GM23338 (cell line): ENCODE data around the gene PABPN1. TPM values are rescaled to one million over a fixed set of nuclear protein-coding genes. Genes with fewer than 3 reads are reported as not detected.

Experiments used
- ATAC-seq: fragments of 200-7000 bp; cut with Tn5 transposase; 3 replicates; pipeline ENCODE4 v1.9.1; 2020
- DNase-seq: peaks from one replicate; pipeline ENCODE4 v3.0.0-alpha.2; 2015; ENCODE audit warnings: low spot score
- H2AFZ ChIP-seq: fragments of 200-600 bp; sonication (generic); 2 replicates; pipeline ENCODE4 v1.8.0; 2016; ENCODE audit warnings: antibody characterized with exemption, mild to moderate bottlenecking, moderate library complexity
- H3F3A ChIP-seq: fragments of 200-600 bp; sonication (generic); replicated peaks from 2 replicates; pipeline ENCODE4 v1.8.0; 2017; ENCODE audit warnings: antibody characterized with exemption, mixed run types, low read depth
- H3K27ac ChIP-seq: fragments of 200-600 bp; sonication (generic); 2 replicates; pipeline ENCODE4 v1.6.1; 2016; ENCODE audit warnings: low read depth
- H3K27me3 ChIP-seq: fragments of 200-600 bp; sonication (generic); 2 replicates; pipeline ENCODE4 v1.8.0; 2016; ENCODE audit warnings: mild to moderate bottlenecking, mixed run types, moderate library complexity; ENCODE audit not compliant: insufficient read depth
- H3K36me3 ChIP-seq: fragments of 200-600 bp; sonication (generic); 2 replicates; pipeline ENCODE4 v1.8.0; 2016; ENCODE audit warnings: mild to moderate bottlenecking; ENCODE audit not compliant: insufficient read depth
- H3K4me1 ChIP-seq: fragments of 200-600 bp; sonication (generic); 2 replicates; pipeline ENCODE4 v1.8.0; 2016; ENCODE audit warnings: mild to moderate bottlenecking, moderate library complexity; ENCODE audit not compliant: insufficient read depth
- H3K4me2 ChIP-seq: fragments of 200-600 bp; sonication (generic); 2 replicates; pipeline ENCODE4 v1.7.1; 2017; ENCODE audit warnings: mixed run types
- H3K4me3 ChIP-seq: fragments of 200-600 bp; sonication (generic); 2 replicates; pipeline ENCODE4 v1.6.1; 2016; ENCODE audit warnings: mixed run types
- H3K79me2 ChIP-seq: fragments of 200-600 bp; sonication (generic); replicated peaks from 2 replicates; pipeline ENCODE4 v1.8.0; 2017; ENCODE audit warnings: mild to moderate bottlenecking; ENCODE audit not compliant: insufficient read depth
- H3K9me2 ChIP-seq: fragments of 200-600 bp; sonication (generic); 2 replicates; pipeline ENCODE4 v1.8.0; 2017; ENCODE audit not compliant: insufficient read depth
- H4K20me1 ChIP-seq: fragments of 200-600 bp; sonication (generic); replicated peaks from 2 replicates; pipeline ENCODE4 v1.8.0; 2017; ENCODE audit warnings: mild to moderate bottlenecking; ENCODE audit not compliant: insufficient read depth
- H3K27ac Mint-ChIP-seq: 2 replicates; pipeline ENCODE4 v1.8.0; 2020; ENCODE audit warnings: inconsistent platforms, mild to moderate bottlenecking, moderate library complexity, mixed read lengths
- H3K27me3 Mint-ChIP-seq: 3 replicates; pipeline ENCODE4 v1.8.0; 2022; ENCODE audit warnings: low read depth, mild to moderate bottlenecking, moderate library complexity, mixed read lengths, inconsistent platforms; ENCODE audit not compliant: insufficient read depth, poor library complexity
- H3K36me3 Mint-ChIP-seq: 3 replicates; pipeline ENCODE4 v1.8.0; 2021; ENCODE audit warnings: low read depth, mild to moderate bottlenecking, inconsistent platforms, moderate library complexity, mixed read lengths
- H3K4me1 Mint-ChIP-seq: 3 replicates; pipeline ENCODE4 v1.8.0; 2020; ENCODE audit warnings: mild to moderate bottlenecking, inconsistent platforms, mixed read lengths
- H3K4me3 Mint-ChIP-seq: 3 replicates; pipeline ENCODE4 v1.8.0; 2021; ENCODE audit warnings: moderate library complexity, mild to moderate bottlenecking, inconsistent platforms, mixed read lengths
- H3K9me3 Mint-ChIP-seq: 3 replicates; pipeline ENCODE4 v1.8.0; 2020; ENCODE audit warnings: moderate library complexity, mild to moderate bottlenecking, inconsistent platforms, mixed read lengths
- CREB1 ChIP-seq: fragments of 250-450 bp; sonication (Bioruptor Pico); IDR thresholded peaks from 2 replicates; pipeline ENCODE4 v1.5.0; 2020; ENCODE audit warnings: low read depth, mild to moderate bottlenecking, moderate library complexity
- EZH2phosphoT487 ChIP-seq: fragments of 200-600 bp; sonication (generic); IDR thresholded peaks from one replicate; pipeline ENCODE4 v1.8.1; 2018; ENCODE audit warnings: antibody characterized with exemption; ENCODE audit not compliant: unreplicated experiment
- NANOG ChIP-seq: IDR thresholded peaks from 2 replicates; pipeline ENCODE4 v1.6.1; 2016; ENCODE audit warnings: antibody characterized with exemption, borderline replicate concordance
- POLR2AphosphoS5 ChIP-seq: IDR thresholded peaks from 2 replicates; pipeline ENCODE4 v1.6.1; 2016; ENCODE audit warnings: antibody characterized with exemption, low read depth
- STAT1 ChIP-seq: IDR thresholded peaks from one replicate; pipeline ENCODE4 v1.6.1; 2016; ENCODE audit warnings: antibody characterized with exemption; ENCODE audit not compliant: unreplicated experiment
- ZNF331 ChIP-seq: fragments of 250-450 bp; sonication (Bioruptor Pico); IDR thresholded peaks from 2 replicates; pipeline ENCODE4 v1.5.0; 2020; ENCODE audit warnings: low read depth, mild to moderate bottlenecking, moderate library complexity
- ZNF462 ChIP-seq: fragments of 250-450 bp; sonication (Bioruptor Pico); IDR thresholded peaks from 2 replicates; pipeline ENCODE4 v1.5.0; 2020; ENCODE audit warnings: mild to moderate bottlenecking, moderate library complexity
- polyA plus RNA-seq: library from polyadenylated mRNA; unstranded; fragments of >200 nt; fragmentation: Nextera tagmentation; extraction: Ambion mirVana; gene quantifications from 2 replicates; pipeline ENCODE4 v1.2.1, GENCODE V29; 2016
- total RNA-seq: library from RNA; depleted of rRNA; stranded (reverse); fragments of >200 nt; shearing (Covaris generic); gene quantifications from 2 replicates; pipeline ENCODE4 v1.2.3, GENCODE V29; 2014

The PABPN1 gene
- total and polyA plus RNA-seq, 2 experiments from 2014 or later, result 116 to 342 TPM

- Histone ChIP-seq H3K27me3 (peaks cover 66% of the 10 kb centered on the region), H3F3A (peaks cover 9% of the 10 kb centered on the region), H2AFZ (peak overlapping the region; percentile 85), H3K4me2 (peak overlapping the region; percentile 97), H3K4me3 (peak overlapping the region; percentile 90), H3K79me2 (no peaks in the 10 kb centered on the region), H3K27ac (peak overlapping the region; percentile 84; the same call in 1 of the 2 replicates), H4K20me1 (peaks cover 8% of the 10 kb centered on the region), H3K9me2 (no peaks in the 10 kb centered on the region), H3K4me1 (peaks cover 19% of the 10 kb centered on the region), H3K36me3 (no peaks in the 10 kb centered on the region)
- H3K27ac Mint-ChIP-seq, result peak overlapping the region; percentile 88; the same call in 1 of the 2 replicates
- TF ChIP-seq POLR2AphosphoS5 (peak; percentile 92), ZNF331 (CRISPR knock-in tag) (no peak), CREB1 (CRISPR knock-in tag) (no peak)
- ATAC-seq (peak; percentile 12), DNase-seq (no peak)
- H3K4me1 Mint-ChIP-seq, result peaks cover 13% of the 10 kb centered on the region
- H3K27me3 Mint-ChIP-seq, result peaks cover 49% of the 10 kb centered on the region
- peak overlapping the region; percentile 94 for H3K4me3 Mint-ChIP-seq
- no peaks in the 10 kb centered on the region for H3K36me3 Mint-ChIP-seq
- no peaks in the 10 kb centered on the region; the same call in 2 of the 3 replicates for H3K9me3 Mint-ChIP-seq
Measured at GRCh38 chr14:23301969-23302289, 19.3 kb upstream of the PABPN1 start.

GRCh38 chr14:23302290-23303225, 18.7 kb upstream of the PABPN1 start, which contains the start of gene PPP1R3E:
PPP1R3E (minus strand) TSS chr14:23302859; CDS start chr14:23302576, 283 bp downstream.
- Histone ChIP-seq H3K4me2 (peak within 1 kb of the TSS; percentile 97), H3K4me3 (peak within 1 kb of the TSS; percentile 90), H3K9me2 (no peaks in the 10 kb centered on the region), H3K4me1 (peaks cover 24% of the 10 kb centered on the region), H3K79me2 (peaks cover 5% of the 10 kb centered on the region; the same call in 1 of the 2 replicates), H3K27ac (peak within 1 kb of the TSS; percentile 84; the same call in 1 of the 2 replicates), H3F3A (peaks cover 15% of the 10 kb centered on the region), H2AFZ (peak within 1 kb of the TSS; percentile 85), H4K20me1 (peaks cover 8% of the 10 kb centered on the region), H3K27me3 (peaks cover 60% of the 10 kb centered on the region), H3K36me3 (no peaks in the 10 kb centered on the region)
- Mint-ChIP-seq H3K4me3 (peak within 1 kb of the TSS; percentile 94), H3K4me1 (peaks cover 18% of the 10 kb centered on the region), H3K9me3 (no peaks in the 10 kb centered on the region; the same call in 2 of the 3 replicates), H3K27me3 (peaks cover 45% of the 10 kb centered on the region), H3K27ac (peak within 1 kb of the TSS; percentile 88), H3K36me3 (peaks cover 4% of the 10 kb centered on the region; the same call in 1 of the 3 replicates)
- ATAC-seq (peak; percentile 35), DNase-seq (peak; percentile 76)
- TF ChIP-seq NANOG (no peak), STAT1 (no peak), ZNF331 (CRISPR knock-in tag) (no peak), EZH2phosphoT487 (no peak), ZNF462 (CRISPR knock-in tag) (no peak)
